G401.6 (cell line): ENCODE data around the gene CAVIN4.
A peak's percentile ranks its signal among the peaks of the same experiment; 100 is the strongest.

Experiments
- FAIRE-seq: peaks from 2 replicates; lab custom pipeline; 2012; peaks lifted over from hg19 to GRCh38; lab: Jason Lieb, UNC

The CAVIN4 gene

DNA sequence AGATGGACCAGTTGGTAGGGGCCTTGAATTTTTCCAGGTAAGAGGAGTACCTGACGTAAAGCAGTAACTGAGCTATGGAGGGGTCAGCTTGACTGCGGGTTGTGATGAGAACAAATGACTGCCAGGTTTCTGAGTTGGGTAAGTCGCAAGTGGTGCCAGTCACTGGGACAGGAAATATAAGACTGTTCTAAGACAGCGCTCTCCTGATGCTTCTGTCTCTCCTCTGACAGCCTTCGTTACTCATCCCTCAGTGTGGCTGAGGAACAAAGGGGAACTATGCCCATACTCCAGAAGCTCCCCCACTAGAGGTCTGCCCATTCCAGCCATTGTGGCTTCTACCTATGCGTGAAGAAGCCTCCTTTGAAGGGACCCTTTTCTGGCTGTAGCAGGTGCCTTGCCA is 13.3 kb downstream of the CAVIN4 start:
- FAIRE-seq = no peak

DNA sequence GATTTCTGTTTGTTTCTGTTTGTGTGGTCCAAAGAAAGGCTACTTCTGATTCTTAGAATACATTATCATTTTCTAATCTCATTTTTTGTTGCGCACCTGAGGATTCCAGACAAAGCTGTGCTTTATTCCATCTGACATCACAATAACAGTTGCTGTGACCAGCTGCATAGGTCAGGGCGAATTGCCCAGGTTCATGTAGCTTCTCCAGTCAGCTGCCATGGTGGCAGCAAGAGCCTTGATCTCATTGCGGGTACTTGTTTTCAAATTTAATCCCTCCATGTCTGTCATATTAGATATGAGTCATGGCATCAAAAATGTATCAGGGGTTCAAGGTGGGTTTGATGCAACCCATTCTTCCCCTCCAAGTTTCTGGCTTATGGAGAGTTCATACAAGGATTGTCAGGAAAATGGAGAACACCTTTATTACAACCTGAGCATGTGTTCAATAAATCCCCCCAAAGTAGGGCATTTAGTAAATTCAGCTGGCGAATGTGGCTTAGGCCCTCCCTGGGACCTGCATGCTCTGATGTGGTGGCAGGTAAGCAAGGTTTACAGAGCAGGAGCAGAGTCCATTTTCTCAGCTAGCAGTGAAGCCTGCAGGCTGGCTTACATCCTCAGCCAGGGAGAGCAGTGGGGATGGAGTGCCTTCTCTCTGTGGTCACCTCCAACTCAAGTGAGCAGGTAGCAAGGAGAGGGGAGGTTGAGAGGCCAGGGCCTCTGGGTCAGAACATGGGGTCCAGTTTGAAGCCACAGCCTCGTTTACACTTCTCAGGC is 13.9 kb downstream of the CAVIN4 start:
- FAIRE-seq = no peak

DNA sequence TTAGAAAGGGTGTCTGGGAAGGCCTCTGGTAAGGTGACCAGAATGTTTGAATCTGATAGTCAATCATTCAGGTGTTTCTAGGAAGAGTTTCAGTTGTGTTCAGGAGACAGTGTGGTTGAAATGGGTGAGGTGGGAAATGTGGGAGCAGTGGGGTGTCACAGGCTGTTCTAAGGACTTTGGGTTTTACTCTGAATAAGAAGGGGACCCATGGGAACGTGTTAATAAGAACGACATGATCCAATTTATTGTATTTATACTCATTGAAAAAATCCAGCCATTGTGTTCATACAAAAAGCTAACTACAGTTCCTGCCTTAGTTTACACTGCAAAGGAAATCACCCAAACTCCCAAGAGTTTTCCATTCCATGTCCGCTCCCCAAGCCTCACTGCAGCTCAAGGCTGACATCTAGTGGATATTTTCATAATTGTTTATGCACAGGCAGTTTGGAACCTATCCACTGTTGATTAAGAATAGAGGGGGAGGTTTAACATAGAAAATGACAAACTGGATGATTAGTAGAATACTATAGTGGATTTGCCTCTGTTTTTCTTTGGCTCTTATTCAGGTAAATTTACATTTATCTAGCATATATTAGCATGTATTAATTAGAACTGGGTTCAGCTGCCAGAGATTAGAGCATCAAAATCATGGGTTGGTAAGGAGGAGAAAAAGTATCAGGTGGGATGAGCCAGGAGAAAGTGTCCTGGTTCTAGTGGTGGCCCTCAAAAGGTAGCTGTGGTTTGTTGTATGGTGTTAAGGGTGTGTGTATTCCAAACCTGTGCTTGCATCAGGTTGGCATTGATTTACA is 17.7 kb downstream of the CAVIN4 start:
- FAIRE-seq = peak; percentile 96

DNA sequence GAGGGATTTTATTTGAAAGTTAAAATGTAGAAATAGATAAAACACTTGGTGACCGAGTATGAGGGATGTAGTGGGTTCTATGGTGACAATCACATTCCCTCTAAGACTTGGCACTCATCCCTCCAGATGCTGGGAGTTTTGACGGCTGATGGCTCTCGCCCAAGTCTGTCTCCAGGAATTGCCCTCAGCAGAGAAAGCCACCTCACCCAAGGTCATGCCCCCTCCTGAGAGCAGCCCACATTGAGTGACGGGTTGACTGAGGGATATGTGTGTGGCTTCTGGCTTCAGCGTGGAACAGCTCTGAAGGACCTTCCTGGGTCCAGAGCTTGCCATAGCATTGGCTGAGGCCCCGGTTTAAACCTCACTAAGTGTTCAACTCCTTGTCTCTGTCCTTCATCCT is 19.4 kb downstream of the CAVIN4 start:
- no peak for FAIRE-seq

DNA sequence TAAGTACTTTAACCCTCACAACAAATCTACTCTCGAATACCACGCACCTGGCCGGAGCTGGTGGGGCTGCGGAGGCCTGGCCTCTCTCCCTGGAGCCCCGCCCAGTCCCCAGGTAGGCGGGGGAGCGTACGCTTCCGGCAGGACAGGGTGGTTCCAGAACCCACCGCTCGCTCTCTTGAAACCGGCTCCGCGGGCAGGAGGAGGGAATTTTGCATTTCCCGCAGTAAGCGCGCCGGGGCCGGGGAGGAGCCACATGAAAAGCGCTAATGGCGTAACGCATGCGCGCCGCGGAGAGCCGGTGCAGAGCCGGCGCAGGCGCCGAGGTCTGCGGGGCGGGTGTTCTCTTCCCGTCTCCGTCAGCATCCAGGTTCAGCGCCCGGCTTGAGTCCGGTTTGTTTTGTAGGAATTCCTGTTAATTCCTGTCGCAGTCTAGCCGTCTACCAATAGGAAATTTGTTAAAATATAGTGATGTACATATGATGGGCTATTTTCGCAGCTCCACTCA is 20.8 kb downstream of the CAVIN4 start:
- peak; percentile 15 for FAIRE-seq

DNA sequence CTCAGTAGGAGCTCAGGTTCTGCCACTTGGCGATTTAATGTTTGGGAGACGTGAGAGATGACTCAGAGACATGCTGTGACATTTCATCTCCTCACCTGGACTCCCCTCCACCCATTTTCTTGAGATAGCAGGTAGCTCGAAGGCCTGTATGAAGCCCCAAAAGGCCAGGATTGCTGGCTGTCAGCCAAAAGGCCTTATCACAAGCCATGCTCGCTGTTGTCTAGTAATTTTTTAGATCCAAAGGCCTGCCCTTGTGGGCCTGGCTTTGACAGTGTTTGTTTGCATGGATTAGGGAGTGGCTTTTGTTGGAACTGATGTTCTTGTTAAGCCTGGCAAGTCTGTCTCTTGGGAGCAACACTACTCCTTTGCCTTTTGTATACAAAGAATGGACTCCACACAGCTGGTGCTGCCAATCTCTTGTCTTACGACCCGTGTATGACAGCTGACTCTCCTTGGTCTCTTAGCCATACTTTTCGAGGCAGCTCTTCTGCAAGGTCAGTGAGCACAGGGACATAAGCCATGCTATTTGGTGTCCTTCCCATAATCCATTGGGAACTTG is 22.7 kb downstream of the CAVIN4 start:
- no peak for FAIRE-seq

DNA sequence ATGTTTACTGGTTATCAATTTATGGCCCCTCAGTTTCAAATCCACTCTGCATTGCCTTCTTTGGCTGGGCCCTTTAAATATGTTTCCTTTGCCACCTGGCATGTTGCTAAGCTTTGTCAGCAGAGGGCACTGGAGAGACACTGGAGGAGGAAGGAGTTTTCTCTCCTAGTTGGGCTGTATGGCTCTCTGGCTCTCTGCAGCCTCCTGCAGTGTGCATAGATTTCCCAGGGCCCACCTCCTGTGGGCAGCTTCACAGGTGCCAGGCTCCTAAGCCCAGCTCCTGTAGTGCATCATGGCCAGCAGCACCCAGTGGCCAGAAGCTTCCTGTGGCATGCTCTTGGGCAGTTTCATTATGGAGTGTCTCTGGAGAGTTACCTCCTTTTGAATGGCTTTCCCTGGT is 23.3 kb downstream of the CAVIN4 start:
- FAIRE-seq = no peak

DNA sequence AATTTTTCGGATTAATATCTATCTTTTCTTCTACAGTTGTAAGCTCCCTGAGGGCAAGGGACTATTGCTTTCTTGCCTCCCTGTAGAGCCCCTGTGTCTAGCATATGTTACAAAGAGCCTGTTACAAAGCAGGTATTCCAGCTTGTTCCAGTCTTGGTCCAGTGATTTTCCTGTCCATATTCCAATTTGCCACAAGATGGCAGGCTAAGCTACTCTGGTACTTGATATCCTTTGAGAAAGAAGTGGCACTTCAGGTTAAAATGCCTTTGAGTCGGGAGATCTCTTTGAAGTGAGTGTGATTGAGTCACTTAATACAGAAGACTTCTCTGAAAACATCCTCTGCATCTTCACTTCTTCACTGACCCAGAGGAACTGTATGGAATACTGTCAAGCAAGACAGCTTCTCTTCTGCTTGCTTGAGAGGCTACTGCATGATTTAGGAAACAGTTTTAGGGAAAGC is 24.5 kb downstream of the CAVIN4 start:
- FAIRE-seq = peak; percentile 54

DNA sequence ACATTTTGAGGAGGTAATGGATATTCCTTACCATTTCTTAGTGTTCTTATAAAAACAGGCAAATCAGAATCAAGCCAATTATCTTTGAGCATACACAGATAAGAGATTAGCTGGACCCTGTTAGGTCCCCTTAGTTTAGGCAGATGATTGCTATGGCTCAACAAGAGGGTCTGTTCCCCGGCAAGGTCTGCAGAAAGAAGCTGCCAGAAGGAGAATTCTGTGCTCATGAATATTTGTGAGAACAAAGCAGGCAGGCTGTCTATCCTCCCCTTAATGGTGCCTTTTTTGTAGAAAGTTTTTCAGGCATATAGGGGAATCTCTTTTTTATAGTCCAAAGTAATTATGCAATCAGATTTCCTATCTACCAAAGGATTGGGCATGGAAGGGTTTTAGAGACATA is 27.5 kb downstream of the CAVIN4 start:
- no peak for FAIRE-seq

DNA sequence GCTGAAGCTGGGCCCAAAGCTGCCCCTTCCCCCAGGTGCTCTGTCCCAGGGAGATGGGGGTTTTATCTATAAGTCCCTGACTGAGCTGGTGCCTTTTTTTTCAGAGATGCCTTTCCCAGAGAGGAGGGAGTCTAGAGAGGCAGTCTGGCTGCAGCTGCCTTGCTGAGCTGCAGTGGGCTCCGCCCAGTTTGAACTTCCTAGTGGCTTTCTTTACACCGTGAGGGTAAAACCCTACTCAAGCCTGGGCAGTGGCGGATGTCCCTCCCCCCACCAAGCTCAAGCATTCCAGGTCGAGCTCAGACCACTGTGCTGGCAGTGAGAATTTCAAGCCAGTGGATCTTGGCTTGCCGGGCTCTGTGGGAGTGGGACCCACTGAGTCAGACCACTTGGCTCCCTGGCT is 41.3 kb downstream of the CAVIN4 start:
- no peak for FAIRE-seq

DNA sequence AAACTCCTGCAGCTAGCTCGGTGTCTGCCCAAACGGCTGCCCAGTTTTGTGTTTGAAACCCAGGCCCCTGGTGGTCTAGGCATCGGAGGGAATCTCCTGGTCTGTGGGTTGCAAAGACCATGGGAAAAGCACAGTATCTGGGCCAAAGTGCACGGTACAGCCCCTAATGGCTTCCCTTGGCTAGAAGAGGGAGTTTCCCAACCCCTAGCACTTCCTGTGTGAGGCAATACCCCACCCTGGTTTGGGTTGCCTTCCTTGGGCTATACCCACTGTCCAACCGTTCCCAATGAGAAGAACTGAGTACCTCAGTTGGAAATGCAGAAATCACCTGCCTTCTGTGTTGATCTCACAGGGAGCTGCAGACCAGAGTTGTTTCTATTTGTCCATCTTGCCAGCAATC is 41.8 kb downstream of the CAVIN4 start:
- no peak for FAIRE-seq

DNA sequence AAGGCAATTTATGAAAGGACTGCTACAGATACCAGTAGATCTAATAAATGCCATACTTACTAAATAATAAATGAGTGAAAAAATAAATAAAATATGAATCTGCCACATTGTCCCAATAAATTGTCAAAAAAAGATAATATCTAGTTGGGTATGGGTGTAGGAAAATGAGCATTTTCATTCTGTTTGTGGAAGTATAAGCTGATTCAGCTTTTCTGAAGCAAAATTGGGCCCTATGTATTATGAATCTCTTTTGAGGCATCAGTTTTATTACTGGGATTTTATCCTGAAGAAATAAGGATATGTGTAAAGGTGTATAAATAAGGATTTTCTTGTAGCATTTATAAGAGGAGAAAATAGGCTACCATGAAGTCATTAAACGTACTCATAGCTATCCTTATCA is 46.1 kb downstream of the CAVIN4 start:
- FAIRE-seq = no peak

DNA sequence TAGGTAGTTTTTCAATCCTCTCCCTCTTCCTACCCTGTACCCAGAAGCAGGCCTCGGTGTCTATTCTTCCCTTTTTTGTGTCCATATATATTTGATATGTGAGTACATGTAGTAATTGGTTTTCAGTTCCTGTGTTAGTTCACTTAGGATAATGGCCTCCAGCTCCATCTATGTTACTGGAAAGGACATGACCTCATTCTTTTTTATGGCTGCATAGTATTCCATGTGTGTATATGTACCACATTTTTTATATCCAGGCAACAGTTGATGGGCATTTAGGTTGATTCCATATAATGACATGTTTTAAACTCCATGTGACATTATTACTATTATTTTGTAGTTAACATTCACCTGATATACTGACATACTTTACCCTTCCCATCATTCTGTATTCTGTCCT is 49.1 kb downstream of the CAVIN4 start:
- FAIRE-seq = no peak

DNA sequence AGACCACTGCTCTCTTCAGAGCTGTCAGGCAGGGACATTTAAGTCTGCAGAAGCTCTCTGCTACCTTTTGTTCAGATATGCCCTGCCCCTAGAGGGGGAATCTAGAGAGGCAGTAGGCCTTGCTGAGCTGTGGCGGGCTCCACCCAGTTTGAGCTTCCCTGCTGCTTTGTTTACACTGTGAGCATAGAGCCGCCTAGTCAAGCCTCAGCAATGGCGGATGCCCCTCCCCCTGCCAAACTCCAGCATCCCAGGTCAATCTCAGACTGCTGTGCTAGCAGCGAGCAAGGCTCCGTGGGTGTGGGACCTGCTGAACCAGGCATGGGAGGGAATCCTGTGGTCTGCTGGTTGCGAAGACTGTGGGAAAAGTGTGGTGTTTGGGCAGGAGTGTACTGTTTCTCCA is 59.9 kb downstream of the CAVIN4 start:
- FAIRE-seq = no peak
